HepG2 (cell line): ENCODE data around the gene CDK14.

Experiments used
- CTCF ChIP-seq: sonication (generic); formaldehyde crosslinking; IDR thresholded peaks from 2 replicates; pipeline ENCODE4 v1.5.0; 2020; ENCODE audit warnings: mild to moderate bottlenecking, missing genetic modification reagents, moderate library complexity
- EP300 ChIP-seq, 3 experiments: sonication (generic) in 1 of 3; formaldehyde crosslinking in 1 of 3; IDR thresholded peaks; 2 replicates each; pipeline versions ENCODE4 v1.5.1 to v1.6.1; 2011 to 2020; ENCODE audit warnings: low read depth in 2 of 3, low read length in 2 of 3, borderline replicate concordance in 1 of 3, improper control_type of control experiment in 1 of 3, mild to moderate bottlenecking in 1 of 3, missing genetic modification reagents in 1 of 3, moderate library complexity in 1 of 3
- KDM5A ChIP-seq: fragments of 200-600 bp; sonication (generic); IDR thresholded peaks from 2 replicates; pipeline ENCODE4 v1.7.0; 2018; ENCODE audit warnings: antibody characterized with exemption, mild to moderate bottlenecking, low read length, borderline replicate concordance
- POLR2AphosphoS5 ChIP-seq: IDR thresholded peaks from 2 replicates; pipeline ENCODE4 v1.6.1; 2012; ENCODE audit warnings: low read depth, low read length
- PRMT3 ChIP-seq: sonication (generic); formaldehyde crosslinking; IDR thresholded peaks from 2 replicates; pipeline ENCODE4 v1.8.1; 2022; ENCODE audit warnings: low read depth, mild to moderate bottlenecking, moderate library complexity, missing genetic modification reagents, borderline replicate concordance
- RXRA ChIP-seq: sonication (generic); formaldehyde crosslinking; IDR thresholded peaks from 2 replicates; pipeline ENCODE4 v1.5.1; 2020; ENCODE audit warnings: missing genetic modification reagents
- SETDB1 ChIP-seq: sonication (generic); formaldehyde crosslinking; IDR thresholded peaks from 2 replicates; pipeline ENCODE4 v1.5.1; 2020; ENCODE audit warnings: missing genetic modification reagents, mild to moderate bottlenecking, borderline replicate concordance

GRCh38 chr7:90920336-90920735 is 324.2 kb downstream of the CDK14 start:
- no peak for TF ChIP-seq KDM5A
- no peak for TF ChIP-seq POLR2AphosphoS5
- TF ChIP-seq CTCF (CRISPR knock-in tag) = no peak
- TF ChIP-seq SETDB1 = no peak
- TF ChIP-seq EP300 (IDR thresholded peaks at IDR 0.05; ENCODE audit: low read depth in 2 of 2, low read length in 2 of 2) = no peak
- TF ChIP-seq EP300 (CRISPR knock-in tag; IDR thresholded peaks at IDR 0.05; ENCODE audit: borderline replicate concordance) = no peak
- TF ChIP-seq PRMT3 (CRISPR knock-in tag) = no peak
- no peak for TF ChIP-seq RXRA (CRISPR knock-in tag)
